HEK293T (cell line): ENCODE data around the gene L3MBTL4.

Source experiments
- ARNT ChIP-seq: fragments of 450-650 bp; IDR thresholded peaks from 2 replicates; pipeline ENCODE4 v1.6.1; 2017; ENCODE audit warnings: mild to moderate bottlenecking
- SUZ12 ChIP-seq: fragments of 450-650 bp; IDR thresholded peaks from 2 replicates; pipeline ENCODE4 v1.6.1; 2016; ENCODE audit warnings: mild to moderate bottlenecking
- ZNF384 ChIP-seq: fragments of 450-650 bp; IDR thresholded peaks from 2 replicates; pipeline ENCODE4 v1.6.1; 2016

DNA sequence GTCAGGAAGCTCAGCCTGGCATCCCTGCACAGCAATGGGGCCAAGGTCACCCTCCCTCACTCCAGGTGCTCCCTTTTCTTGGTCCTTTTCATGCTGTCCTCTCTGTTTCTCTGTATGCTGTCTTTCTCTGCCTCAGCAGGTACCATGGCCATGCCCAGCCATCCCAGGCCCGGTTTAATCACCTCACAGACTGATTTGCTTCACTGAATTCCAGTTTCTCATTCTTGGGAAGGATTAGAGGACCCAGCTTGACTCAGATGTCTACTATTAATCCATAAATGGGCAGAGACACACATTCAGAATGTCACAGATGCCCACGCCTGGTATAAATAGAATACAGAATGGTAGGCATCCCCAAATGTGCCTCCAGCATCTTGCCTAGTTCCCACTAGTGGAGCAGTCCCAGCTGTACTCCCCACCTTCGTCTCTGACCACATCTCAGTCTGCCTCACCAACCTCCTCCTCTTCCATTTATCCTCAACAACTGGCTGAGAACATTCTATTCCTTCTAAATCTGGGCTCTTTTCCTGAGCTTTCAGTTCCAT is 14.2 kb upstream of the L3MBTL4 start:
- TF ChIP-seq ARNT (no peak), SUZ12 (no peak), ZNF384 (no peak)
